NCI-H2227 (cell line): Measurements from ENCODE around the gene ERBB4.

Experiments used
- DNase-seq: peaks from one replicate; lab custom pipeline; 2025; ENCODE audit not compliant: unreplicated experiment; lab: John Stamatoyannopoulos, UW

The ERBB4 gene

DNA sequence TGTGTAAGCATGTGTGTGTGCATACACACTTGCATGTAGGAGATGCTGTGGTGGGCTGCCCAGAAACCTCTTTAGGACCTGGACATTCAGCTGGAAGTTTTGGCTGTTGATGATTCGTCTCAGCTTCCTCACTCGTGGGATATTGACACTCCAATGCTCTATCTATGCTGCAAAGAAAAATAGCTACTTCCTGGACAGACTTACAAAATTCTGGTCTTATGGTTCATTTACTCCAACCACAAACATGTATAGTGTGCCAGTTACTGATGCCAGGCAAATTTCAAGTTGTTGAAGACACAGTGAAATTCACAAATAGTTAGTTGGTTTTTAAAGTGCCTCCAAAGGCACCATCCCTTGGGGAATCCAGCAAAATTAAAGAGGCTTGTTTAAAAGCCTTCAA lies 1099.6 kb downstream of the ERBB4 start:
- DNase-seq, result no peak

DNA sequence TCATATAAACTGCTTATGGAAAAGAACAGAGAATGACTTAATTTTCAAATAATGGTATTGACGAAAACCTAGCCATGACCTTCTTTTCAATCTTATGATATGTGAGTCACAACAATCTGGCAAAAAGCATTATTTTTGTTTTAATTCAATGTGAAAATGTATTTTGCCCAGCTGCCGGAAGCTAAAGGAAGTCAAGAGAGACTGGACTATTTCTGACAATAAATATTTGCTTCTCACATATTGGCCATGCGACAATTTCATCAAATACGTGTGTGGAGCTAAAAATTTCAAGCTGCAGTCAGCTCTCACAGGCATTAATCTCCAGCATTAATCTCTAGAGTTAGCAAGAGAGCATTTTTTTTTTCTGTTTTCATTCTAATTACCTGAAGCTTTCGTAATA lies 1101.2 kb downstream of the ERBB4 start:
- DNase-seq, result no peak

DNA sequence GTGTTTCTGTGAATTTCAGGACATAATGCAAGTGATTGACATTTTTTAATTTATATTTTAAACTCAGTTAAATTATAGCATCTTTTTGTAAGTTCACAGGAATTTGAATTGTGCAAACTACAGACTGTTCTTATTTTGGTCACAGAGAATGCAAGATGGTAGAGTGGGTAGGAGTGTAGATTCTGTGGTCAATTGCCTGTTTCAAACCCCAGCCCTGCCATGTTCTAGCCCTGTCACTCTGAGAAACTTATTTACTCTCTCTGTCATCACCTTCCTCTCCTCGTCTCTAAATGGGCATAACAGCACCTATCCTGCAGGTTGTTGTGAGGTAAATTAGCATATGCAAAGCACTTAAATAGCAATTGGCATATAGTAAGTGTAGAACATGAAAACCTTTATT lies 1102.4 kb downstream of the ERBB4 start:
- no peak for DNase-seq

DNA sequence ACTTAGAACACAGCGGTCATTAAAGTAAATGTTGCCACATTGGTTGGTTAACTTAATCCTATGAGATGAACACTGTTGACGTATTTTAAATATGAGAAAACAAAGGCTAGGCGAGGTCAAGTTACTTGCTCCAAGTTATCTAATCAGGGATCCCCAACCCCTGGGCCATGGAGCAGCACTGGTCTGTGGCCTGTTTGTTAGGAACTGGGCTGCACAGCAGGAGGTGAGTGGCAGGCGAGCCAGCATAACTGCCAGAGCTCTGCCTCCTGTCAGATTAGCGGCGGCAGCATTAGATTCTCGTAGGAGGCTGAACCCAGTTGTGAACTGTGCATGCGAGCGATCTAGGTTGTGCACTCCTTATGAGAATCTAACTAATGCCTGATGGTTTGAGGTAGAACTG lies 1103.3 kb downstream of the ERBB4 start:
- peak; percentile 40 for DNase-seq

DNA sequence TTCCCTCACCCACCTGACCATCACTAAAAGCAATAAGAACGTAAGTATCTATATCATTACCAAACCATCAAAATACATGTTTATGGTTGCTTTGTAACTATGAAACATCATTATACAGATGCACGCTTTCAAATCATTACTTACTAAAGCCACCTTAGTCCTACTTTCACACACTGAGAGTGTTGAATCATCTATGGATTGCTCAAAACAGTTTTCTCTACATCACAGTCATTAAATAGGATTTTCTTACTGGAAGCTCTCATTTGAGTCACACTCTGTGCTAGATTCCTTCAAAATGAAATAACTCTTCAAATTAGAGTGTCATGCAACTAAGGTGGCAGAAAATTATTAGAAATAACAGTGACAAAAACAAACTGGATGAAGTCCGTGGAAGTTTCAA lies 1103.8 kb downstream of the ERBB4 start:
- DNase-seq, result no peak

DNA sequence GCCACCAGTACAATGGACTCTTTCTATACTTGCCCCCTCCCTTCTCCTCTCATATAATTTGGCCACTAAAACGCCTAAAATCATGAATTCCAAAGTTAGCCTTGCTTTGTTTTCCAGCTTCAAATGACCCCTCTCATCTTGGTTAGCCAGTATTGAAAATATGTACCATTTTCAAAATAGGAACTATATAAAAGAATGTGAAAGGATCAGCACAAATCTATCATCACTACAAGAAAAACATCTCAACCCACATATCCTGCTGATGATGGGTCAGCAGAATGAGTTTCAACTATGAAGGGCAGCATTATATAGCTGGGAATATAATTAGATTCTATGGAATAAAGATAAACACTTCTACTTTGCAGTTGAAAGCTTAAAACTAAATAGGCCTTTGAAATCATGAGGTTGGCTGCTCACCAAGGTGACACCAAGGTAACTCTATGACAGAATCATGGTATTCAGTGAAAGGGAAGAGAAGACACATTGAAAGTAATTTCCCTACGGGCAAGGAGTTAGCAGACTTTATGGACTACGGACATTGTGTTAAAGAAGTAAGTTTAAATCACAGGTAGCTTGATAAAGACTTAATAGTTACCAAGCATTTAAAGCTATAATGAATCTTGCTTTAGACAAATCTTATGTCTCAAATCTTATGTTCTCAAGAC lies 1109.2 kb downstream of the ERBB4 start:
- no peak for DNase-seq

DNA sequence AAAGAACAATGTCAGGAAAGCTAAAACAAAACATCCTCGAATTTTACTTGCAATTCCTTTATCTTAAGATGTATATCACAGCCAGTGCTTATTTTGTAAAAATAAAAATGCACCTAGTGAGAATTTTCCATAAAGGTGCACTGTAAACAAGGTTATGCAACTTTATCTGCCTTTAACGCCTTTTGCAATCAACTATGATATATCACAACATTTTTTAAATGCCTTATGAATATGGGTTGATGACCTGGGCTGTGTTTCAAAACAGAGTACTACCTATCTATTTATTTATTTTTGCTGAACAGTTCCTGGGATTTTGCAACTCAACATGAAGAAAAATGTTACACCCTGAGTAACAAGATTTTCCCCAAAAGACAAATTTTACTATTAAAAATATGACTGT lies 1112.4 kb downstream of the ERBB4 start:
- DNase-seq, result no peak

DNA sequence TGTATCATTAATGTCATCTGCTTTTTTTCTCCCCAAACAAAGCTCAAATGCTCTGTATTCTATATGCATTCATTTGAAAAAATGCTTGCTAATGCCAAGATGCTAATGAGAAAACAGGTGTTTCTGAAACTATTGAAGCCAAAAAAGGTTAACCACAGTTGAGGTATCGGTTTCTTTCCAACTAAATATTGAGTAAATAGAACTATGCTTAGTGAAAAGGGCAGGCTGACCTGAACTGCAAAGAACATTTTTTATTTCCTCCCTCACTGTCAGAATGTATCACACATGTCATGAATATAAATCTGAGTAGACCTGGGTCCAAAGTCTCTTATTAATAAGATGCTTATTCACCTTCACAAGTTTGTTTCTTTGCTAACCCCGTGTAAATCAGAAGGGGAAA lies 1115.6 kb downstream of the ERBB4 start:
- no peak for DNase-seq

DNA sequence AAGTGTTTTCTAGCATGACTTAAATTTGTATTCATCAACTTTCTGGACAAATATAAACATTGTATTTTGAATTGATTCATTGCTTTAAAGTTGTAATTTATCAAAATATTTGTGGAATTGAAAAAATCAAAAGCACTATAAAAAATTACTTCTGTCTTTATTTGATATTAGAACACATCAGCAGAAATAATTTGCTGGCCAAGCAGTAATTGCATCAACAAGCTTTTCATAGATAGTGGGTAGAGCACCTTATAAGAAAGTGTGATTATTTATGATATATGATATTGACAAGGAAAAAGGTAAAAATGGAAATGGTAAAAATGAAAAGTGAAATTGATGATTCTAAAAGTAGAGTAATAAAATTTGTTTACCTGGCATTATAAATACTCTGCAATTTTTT lies 1121.1 kb downstream of the ERBB4 start:
- no peak for DNase-seq

DNA sequence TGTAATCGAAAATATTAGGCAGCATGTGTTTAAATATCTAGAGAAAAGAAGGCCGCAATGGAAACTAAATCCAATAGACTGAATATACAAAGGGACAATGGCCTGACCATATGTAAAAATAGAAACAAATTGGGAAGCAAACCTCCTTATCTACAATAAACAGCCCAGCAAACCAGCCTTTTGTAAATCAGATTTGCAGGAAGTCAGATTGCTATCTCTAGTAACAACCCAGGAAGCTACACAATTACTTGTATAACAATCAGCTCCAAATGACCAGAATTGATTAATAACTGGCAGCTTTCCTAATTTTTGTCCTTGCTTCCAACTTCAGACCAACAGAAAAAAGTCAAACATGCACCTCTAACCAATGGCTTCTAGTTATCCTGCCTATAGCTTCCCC lies 1122.2 kb downstream of the ERBB4 start:
- no peak for DNase-seq

DNA sequence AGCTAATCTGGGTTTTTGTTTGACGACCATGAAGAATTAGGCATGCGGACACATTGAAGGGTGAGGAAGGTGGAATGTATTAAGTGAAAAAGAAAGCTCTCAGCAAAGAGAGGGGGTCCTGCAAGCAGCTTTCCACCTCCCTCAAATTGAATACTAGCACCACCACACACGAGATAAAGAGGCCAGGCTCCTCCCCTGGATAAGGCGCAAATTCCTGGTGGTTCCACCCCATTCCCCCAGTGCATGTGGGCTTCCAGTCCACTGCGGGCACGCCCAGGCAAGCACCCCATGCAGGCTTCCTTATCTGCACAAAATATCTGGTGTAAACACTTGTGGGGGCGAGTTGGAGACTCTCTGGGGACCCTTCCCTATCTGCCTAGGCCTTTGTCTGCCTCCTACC lies 1124.9 kb downstream of the ERBB4 start:
- no peak for DNase-seq

DNA sequence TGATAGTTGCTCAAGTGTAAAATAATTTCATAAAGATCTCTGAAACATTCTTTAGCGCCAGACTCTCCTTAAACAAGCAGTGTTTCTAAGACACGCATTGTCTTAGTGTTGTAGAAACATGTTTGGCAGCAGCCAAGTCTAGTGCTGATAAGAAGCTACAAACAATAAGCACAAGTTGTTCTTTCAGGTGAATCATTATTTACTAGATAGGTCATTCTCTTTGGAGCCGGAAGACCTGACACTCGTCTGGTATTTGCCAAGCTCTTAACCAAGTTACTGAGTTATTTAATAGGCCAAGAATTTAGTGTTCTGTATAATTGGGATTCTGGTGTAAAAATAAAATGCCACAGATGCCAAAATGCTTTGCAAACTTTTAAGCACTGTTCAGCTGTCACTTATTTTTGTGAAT lies 1130.1 kb downstream of the ERBB4 start:
- no peak for DNase-seq

DNA sequence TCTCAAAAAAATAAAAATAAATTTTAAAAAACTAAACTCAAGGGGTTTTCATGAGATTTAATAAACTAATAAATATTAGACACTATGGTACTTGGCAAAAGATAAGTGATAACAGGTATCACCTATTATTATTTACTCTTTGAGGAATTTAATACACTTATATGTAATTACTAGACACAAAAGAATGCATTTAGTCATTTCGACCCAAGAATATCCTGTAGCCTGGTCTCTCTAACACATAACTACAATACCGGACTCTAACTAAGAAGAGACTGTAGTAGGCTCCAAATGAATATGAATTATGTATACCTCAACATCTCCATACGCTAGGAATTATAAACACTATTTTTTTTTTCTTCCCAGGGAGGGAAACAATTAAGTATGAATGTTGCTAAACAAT lies 1131.5 kb downstream of the ERBB4 start:
- no peak for DNase-seq

DNA sequence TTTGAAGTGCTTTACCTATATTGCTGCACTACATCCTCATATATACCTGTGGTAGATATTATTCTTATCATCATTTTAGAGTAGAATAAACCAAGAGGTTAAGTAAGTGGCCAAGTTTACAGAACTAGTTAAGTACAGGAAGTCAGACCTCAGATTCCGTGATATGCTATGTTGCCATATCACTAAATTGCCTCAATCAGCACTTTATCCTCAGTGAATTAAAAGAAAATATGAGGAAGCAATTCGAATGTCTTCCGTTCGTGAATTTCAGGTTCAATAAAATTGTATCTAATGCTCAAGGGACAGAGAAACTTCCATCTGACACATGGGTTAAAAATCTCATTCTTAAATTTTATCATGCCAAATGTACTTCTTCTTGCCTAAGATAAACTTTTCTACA lies 1133.6 kb downstream of the ERBB4 start:
- no peak for DNase-seq

DNA sequence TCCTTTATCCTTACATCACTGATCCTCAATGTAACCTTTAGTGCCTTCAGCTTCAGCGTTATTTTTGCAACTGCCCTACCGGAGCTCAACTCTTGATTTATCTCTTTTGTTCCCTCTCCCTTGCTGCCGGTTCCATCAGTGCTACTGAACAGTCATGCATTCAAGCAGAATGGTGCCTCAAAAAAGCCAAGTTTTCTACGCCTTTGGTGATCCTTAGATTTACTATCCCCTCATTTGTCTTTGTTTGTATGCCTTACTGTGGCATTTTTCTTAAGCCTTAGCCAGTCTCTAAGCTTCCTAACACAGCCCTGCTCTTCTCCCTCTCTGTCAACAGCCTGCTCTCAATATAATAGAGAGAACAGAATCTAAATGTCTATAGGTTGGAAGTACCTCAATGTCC lies 1134.5 kb downstream of the ERBB4 start:
- DNase-seq, result no peak

DNA sequence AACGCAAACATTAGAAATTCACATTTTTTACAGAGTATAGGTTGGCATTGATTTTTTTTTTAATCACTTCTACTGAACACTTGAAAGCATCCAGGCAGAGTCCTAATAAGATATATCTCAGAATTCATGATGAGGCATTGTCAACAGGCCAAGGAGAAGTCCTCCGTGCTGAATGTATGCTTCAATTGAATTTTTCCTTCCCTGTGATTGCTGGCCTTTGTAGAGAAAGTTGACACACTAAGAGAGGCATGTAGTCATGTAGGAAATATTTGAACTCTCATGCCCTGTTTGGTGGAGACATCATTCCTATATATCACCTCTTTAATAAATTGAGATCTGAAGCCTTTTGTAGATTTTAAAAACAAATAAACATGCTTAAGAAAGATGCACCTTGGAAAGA lies 1137.3 kb downstream of the ERBB4 start:
- no peak for DNase-seq

DNA sequence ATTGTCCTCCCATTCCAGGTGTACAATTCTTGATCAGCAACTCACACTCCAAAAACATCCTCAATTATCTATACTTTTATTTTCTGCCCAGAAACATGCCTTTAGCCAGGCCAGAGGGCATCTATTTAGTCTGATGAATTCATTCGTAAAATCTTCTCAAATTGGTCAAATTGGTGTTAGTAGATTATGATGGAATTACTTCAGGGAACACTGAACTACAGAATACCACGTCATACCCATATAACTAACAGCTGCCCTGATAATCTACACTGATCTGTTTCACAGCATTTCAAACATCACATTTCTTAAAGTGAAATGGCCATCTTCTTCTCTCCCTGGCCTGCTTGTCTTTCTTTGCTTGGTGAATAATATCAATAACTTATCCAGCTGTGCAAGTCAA lies 1140.8 kb downstream of the ERBB4 start:
- no peak for DNase-seq

DNA sequence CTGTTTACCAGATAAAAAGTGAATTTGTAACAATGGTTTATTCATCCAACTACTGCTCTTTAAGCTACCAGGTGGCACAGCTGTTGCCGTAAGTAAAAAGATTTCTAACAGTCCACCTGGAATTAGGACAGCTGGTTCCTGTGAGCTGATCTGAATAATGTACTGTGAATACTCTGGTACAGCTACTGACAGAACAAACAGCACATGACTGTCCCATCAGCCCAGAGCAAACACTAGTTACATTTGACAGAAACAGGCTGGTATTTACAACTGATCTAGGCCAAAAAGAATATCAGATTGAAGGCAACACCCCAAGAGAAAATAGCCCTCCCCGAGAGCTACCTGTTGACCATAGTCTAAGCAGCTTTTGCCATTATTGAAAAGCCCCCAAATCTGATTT lies 1141.8 kb downstream of the ERBB4 start:
- no peak for DNase-seq

DNA sequence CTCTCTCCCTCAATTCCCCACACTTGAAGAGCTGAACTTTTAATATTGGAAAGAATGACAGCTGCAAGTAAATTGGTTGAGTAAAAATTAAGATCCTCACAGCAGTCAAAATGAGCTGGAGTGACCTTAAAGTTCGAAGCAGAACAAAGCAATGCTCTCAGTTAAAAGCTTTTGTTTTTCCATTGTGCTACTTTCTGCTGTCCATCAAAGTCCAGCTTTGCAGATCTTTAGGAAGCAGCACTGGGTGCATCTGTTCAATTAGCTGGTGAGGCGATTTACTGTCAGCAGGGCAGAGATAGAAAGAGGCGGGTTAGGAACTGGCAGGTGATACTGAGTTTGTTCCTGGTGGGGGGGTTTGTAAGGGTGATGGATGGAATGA lies 1147.4 kb downstream of the ERBB4 start:
- peak; percentile 80 for DNase-seq

DNA sequence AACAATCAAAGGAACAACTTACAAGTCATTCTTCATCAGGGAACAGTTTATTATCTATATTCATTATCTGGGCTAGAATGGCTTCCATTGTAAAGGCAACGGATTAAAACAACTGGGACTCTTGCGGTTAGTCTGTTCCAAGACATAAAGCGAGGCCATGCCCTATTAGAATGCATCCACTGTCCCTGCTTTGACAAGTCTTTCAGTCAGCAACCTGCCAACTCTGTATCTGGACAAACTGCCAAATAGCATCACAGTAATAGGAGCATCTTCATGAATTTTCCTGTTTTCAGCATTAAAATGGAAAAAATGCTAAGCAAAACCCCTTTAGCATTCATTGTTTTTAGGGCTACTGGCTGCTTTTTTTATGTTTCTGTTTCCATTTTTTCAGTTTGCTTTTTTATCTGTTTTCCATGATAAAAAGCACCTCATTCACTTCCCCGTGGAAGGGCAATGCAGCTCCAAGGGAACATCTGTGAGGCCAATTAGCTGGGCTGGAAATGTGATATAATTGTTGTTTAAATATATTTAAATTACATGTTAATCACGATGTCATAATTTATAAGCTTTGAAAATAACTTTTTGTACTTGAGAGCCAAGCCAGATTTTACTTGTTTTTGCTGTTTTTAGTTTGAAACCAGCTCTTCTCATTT lies 1147.9 kb downstream of the ERBB4 start:
- DNase-seq, result peak; percentile 34

DNA sequence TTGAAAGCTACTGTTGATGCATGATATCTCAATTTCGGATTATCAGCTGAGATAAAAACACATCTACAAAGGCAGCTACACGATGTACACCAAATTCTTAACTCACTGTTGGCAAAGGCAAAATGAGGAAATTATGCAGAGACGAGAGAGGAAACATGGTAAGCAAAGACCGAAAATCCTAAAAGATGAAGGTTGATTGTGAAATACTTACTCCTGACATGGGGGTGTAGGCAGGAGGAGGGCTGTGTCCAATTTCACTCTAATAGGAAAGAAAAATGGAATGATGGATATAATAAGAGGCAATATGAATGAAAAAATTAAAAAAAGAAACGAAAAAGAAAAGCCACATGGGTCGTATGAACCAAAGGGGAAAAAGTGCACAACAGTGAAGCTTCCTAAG lies 1150.9 kb downstream of the ERBB4 start:
- no peak for DNase-seq

DNA sequence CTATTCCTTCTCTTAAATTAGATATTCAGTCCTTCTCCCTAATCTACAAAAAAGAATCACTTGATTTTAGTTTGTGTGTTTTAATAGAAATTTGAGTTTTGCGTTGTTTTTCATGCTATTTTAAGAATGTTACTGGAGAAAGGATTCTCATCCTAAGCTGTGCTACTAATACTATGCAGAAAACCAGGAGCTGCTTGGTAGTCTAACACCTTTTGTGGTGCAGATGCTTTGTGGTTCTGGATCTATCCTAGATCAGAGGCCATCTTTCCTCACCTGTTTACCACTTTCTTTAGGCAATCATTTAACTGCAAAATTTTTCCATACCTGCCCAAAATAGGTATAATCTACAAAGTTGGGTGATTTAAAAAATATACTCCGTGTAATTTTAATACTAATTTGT lies 1158.6 kb downstream of the ERBB4 start:
- DNase-seq, result no peak

DNA sequence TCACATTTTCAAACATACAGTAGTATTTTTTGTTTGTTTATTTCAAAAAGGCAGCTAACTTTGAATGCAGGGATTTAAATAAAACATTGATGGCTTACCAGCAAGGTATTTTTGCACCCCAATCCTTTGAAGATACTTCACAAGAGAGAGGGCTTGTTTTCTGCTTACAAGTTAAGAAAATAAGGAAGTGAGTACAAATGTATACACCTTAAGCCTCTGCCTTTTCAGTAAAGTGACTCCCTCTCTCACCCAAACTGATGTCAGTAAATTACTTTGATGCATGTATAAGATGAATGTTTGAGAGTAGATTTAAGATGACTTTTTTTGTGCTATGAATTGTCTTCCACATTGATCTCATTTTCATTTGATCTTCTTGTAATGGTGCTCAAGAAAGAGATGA lies 1162.2 kb downstream of the ERBB4 start:
- DNase-seq, result no peak
